Karpas-422 (cell line): Measurements from ENCODE around the gene MOV10L1. TPM values are rescaled to one million over a fixed set of nuclear protein-coding genes. Genes with fewer than 3 reads are reported as not detected.

ENCODE experiments used
- DNase-seq: peaks from one replicate; pipeline ENCODE4 v3.0.0-alpha.2; 2015
- H2AFZ ChIP-seq: fragments of 200-600 bp; sonication (generic); 2 replicates; pipeline ENCODE4 v1.6.1; 2014; ENCODE audit warnings: antibody characterized with exemption, low read length, mixed read lengths
- H3K27ac ChIP-seq: fragments of 200-600 bp; sonication (generic); 2 replicates; pipeline ENCODE4 v1.5.1; 2014; ENCODE audit warnings: mild to moderate bottlenecking, low read length, moderate library complexity
- H3K27me3 ChIP-seq: fragments of 200-600 bp; sonication (generic); 2 replicates; pipeline ENCODE4 v1.6.1; 2014; ENCODE audit warnings: low read length, mixed read lengths
- H3K36me3 ChIP-seq: fragments of 200-600 bp; sonication (generic); 2 replicates; pipeline ENCODE4 v1.6.1; 2014; ENCODE audit warnings: low read length, mixed read lengths; ENCODE audit not compliant: insufficient read depth
- H3K4me1 ChIP-seq: fragments of 200-600 bp; sonication (generic); 2 replicates; pipeline ENCODE4 v1.6.1; 2014; ENCODE audit warnings: mild to moderate bottlenecking, low read length, mixed read lengths
- H3K4me2 ChIP-seq: fragments of 200-600 bp; sonication (generic); 2 replicates; pipeline ENCODE4 v1.6.1; 2014; ENCODE audit warnings: low read length, low read depth, mild to moderate bottlenecking; ENCODE audit not compliant: poor library complexity, severe bottlenecking
- H3K4me3 ChIP-seq: fragments of 200-600 bp; sonication (generic); 2 replicates; pipeline ENCODE4 v1.5.1; 2014; ENCODE audit warnings: mild to moderate bottlenecking, antibody characterized with exemption, low read length, mixed read lengths
- H3K79me2 ChIP-seq: fragments of 200-600 bp; sonication (generic); 2 replicates; pipeline ENCODE4 v1.6.1; 2014; ENCODE audit warnings: mild to moderate bottlenecking, low read length, mixed read lengths
- H3K9ac ChIP-seq: fragments of 200-600 bp; sonication (generic); 2 replicates; pipeline ENCODE4 v1.6.0; 2014; ENCODE audit warnings: low read length
- H3K9me2 ChIP-seq: fragments of 200-600 bp; sonication (generic), shearing (Covaris generic); replicated peaks from 2 replicates; pipeline ENCODE4 v1.6.0; 2014; ENCODE audit warnings: mild to moderate bottlenecking, low read length, moderate library complexity; ENCODE audit not compliant: insufficient read depth
- H3K9me3 ChIP-seq: fragments of 300-700, 200-600 bp; sonication (generic); 2 replicates; pipeline ENCODE4 v1.6.1; 2014; ENCODE audit warnings: low read length, mixed read lengths
- H4K20me1 ChIP-seq: fragments of 200-600 bp; sonication (generic); 2 replicates; pipeline ENCODE4 v1.6.1; 2014; ENCODE audit warnings: mild to moderate bottlenecking, antibody characterized with exemption, low read length, low read depth; ENCODE audit not compliant: insufficient read depth
- total RNA-seq: library from RNA; depleted of rRNA; stranded (reverse); fragments of >200 nt; shearing (Covaris generic); gene quantifications from 2 replicates; pipeline ENCODE4 v1.2.3, GENCODE V29; 2014; ENCODE audit warnings: low replicate concordance

The MOV10L1 gene
- total RNA-seq, 1 experiment from 2014 or later, result 2.9 TPM

DNA sequence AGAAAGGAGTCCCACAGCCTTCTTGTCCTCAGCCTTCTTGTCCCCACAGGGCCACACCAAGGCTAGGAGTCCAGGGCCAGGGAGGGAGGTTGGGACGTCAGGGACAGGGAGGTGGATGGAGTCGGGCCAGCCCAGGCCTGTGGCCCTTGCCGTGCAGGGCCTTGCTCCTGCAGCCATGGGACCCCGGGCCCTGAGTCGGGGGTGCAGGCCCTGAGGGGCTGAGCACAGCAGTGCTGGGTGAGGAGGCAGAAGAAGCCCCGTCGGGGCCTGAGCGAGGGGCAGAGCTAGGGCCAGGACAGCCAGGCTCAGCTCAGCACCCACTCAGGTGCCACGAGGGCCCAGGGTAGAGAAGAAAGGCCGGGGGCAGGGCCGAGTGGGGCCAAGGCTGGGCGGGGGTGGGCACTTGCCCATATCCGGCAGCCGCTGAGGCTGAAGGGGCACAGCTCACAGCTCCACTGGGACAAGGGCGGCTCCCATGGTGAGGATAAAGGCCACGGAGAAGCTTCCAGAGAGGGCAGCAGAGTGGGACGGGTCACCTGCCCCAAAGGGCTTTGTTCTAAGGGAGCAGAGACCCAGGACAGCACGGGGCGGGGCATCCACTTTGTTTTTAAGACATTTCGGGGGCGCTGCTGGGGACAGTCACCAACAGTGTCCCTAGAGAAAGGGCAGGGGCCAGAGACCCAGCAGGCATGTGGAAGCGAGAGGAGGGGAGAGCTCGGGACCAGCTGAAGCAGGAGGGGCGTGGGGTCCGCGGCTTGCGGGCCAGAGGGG lies 8.2 kb upstream of the MOV10L1 start:
- no peaks in the 10 kb centered on the region for H3K9me2 ChIP-seq
- DNase-seq, result no peak
- H3K9ac ChIP-seq, result no peak overlapping the region
- H3K4me2 ChIP-seq, result no peak overlapping the region
- H2AFZ ChIP-seq, result no peak overlapping the region
- no peaks in the 10 kb centered on the region; the same call in 1 of the 2 replicates for H3K9me3 ChIP-seq
- 0 out of 2 replicates have a peak, but pooled peaks cover 1% of the 10 kb centered on the region for H3K27me3 ChIP-seq
- no peak overlapping the region for H3K27ac ChIP-seq
- H3K4me1 ChIP-seq, result peaks cover 6% of the 10 kb centered on the region
- no peaks in the 10 kb centered on the region for H4K20me1 ChIP-seq
- no peak overlapping the region for H3K4me3 ChIP-seq
- no peaks in the 10 kb centered on the region for H3K36me3 ChIP-seq
- no peaks in the 10 kb centered on the region for H3K79me2 ChIP-seq

DNA sequence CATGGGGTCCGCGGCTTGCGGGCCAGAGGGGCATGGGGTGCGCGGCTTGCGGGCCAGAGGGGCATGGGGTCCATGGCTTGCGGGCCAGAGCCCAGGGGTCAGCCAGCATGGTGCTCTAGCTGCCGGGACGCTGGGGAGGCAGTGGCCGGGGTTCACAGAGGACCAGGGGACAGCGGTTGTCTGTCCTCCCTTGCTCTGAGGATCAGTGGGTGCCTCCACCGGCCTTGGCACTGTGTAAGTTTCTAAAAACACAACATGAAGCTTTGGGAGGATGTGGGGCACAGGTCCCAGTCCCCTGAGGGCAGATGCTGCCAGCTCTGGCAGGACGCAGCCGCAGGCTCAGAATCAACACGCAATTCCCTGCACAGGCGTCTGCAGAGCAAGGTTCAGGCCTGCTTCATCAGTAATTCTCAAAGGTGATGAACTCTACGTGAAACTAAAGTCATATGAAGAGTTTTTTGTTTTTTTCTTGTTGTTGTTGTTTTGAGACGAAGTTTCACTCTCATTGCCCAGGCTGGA lies 7.5 kb upstream of the MOV10L1 start:
- H3K79me2 ChIP-seq, result no peaks in the 10 kb centered on the region
- no peak overlapping the region for H3K4me3 ChIP-seq
- H3K4me2 ChIP-seq, result no peak overlapping the region
- 0 out of 2 replicates have a peak, but pooled peaks cover 2% of the 10 kb centered on the region for H3K27me3 ChIP-seq
- no peaks in the 10 kb centered on the region for H3K36me3 ChIP-seq
- H3K4me1 ChIP-seq, result no peaks in the 10 kb centered on the region
- no peaks in the 10 kb centered on the region for H3K9me2 ChIP-seq
- no peak for DNase-seq
- no peaks in the 10 kb centered on the region for H4K20me1 ChIP-seq
- no peak overlapping the region for H2AFZ ChIP-seq
- H3K27ac ChIP-seq, result no peak overlapping the region
- H3K9ac ChIP-seq, result no peak overlapping the region
- H3K9me3 ChIP-seq, result no peaks in the 10 kb centered on the region; the same call in 1 of the 2 replicates

- Histone ChIP-seq H3K27me3 (0 out of 2 replicates have a peak, but pooled peaks cover 2% of the 10 kb centered on the region), H3K4me2 (no peak overlapping the region)
These were observed 6.8 kb upstream of the MOV10L1 start for GRCh38 chr22:50082961-50083461.

DNA sequence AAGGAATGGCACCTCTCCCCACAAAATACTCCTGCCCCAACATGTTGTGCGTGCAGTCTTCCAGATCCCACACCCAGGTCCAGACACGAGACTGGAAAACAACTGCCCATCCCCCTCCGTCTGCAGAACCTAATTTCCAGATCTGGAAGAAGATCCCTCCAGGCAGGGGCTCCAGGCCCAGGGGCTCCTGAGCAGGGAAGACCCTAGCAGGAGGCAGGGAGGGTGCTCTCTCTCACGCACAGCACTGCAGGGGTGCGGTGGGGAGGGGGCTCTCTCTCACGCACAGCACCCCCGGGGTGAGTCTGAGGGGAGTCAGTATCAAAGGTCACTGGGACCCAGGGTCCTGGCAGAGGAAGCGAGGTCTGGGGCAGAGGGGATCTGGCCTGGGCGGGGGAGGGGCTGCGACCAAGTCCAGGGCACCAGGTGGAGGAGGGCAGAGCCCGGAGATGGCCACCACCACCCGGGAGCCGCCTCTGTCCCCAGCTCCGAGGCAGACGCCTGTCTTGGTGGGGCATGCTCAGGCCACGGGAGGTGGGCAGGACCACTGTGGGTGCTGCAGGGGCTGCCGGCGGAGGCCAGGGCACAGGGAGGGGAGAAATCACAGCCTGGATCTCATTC lies 6.2 kb upstream of the MOV10L1 start:
- no peak overlapping the region for H3K9ac ChIP-seq
- H3K4me1 ChIP-seq, result no peaks in the 10 kb centered on the region
- no peaks in the 10 kb centered on the region for H3K9me2 ChIP-seq
- H4K20me1 ChIP-seq, result no peaks in the 10 kb centered on the region
- no peaks in the 10 kb centered on the region for H3K36me3 ChIP-seq
- H3K4me2 ChIP-seq, result no peak overlapping the region
- no peak overlapping the region for H2AFZ ChIP-seq
- H3K27me3 ChIP-seq, result 0 out of 2 replicates have a peak, but pooled peaks cover 2% of the 10 kb centered on the region
- no peaks in the 10 kb centered on the region; the same call in 1 of the 2 replicates for H3K9me3 ChIP-seq
- H3K27ac ChIP-seq, result no peak overlapping the region
- no peak overlapping the region for H3K4me3 ChIP-seq
- no peaks in the 10 kb centered on the region for H3K79me2 ChIP-seq
- no peak for DNase-seq

More at GRCh38 chr22:50082961-50083461, 6.8 kb upstream of the MOV10L1 start:
- Histone ChIP-seq H3K4me3 (no peak overlapping the region), H2AFZ (no peak overlapping the region), H4K20me1 (no peaks in the 10 kb centered on the region), H3K27ac (no peak overlapping the region), H3K9ac (no peak overlapping the region), H3K9me2 (no peaks in the 10 kb centered on the region), H3K4me1 (no peaks in the 10 kb centered on the region), H3K9me3 (no peaks in the 10 kb centered on the region; the same call in 1 of the 2 replicates), H3K36me3 (no peaks in the 10 kb centered on the region), H3K79me2 (no peaks in the 10 kb centered on the region)
- no peak for DNase-seq

GRCh38 chr22:50084080-50084477 lies 5.7 kb upstream of the MOV10L1 start:
- Histone ChIP-seq H2AFZ (no peak overlapping the region), H3K9me2 (no peaks in the 10 kb centered on the region), H4K20me1 (no peaks in the 10 kb centered on the region), H3K9me3 (no peaks in the 10 kb centered on the region; the same call in 1 of the 2 replicates), H3K36me3 (no peaks in the 10 kb centered on the region), H3K79me2 (no peaks in the 10 kb centered on the region), H3K4me1 (no peaks in the 10 kb centered on the region), H3K27ac (no peak overlapping the region), H3K27me3 (0 out of 2 replicates have a peak, but pooled peaks cover 2% of the 10 kb centered on the region), H3K4me2 (no peak overlapping the region), H3K9ac (no peak overlapping the region), H3K4me3 (no peak overlapping the region)
- no peak for DNase-seq

DNA sequence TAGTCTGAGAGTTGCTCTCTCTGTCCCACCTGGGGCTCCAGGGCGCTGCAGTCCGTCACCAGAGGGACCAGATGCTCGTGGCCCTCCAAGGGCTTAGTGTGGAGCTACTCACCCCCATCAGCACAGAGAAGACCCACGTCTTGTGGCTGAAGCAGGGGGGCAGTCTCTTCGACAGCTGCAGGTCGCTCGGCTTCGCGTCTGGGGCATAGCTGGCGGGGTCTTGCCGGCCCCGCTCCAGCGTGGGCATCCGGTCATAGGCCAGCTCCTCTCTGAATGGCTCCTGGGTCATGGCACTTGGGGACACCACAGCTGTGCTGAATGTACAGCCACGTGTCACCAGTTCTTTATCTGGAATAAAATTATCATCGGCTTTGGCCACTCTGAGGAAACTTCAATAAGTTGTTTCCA lies 5.2 kb upstream of the MOV10L1 start:
- H4K20me1 ChIP-seq, result no peaks in the 10 kb centered on the region
- H3K27me3 ChIP-seq, result 0 out of 2 replicates have a peak, but pooled peaks cover 2% of the 10 kb centered on the region
- H3K9me2 ChIP-seq, result no peaks in the 10 kb centered on the region
- H3K4me1 ChIP-seq, result no peaks in the 10 kb centered on the region
- H3K9me3 ChIP-seq, result no peaks in the 10 kb centered on the region; the same call in 1 of the 2 replicates
- H3K4me2 ChIP-seq, result no peak overlapping the region
- no peaks in the 10 kb centered on the region for H3K36me3 ChIP-seq
- no peak overlapping the region for H3K27ac ChIP-seq
- no peaks in the 10 kb centered on the region for H3K79me2 ChIP-seq
- H2AFZ ChIP-seq, result no peak overlapping the region
- no peak for DNase-seq
- H3K9ac ChIP-seq, result no peak overlapping the region
- no peak overlapping the region for H3K4me3 ChIP-seq

- DNase-seq, result no peak
- no peak within 1 kb of the TSS for H2AFZ ChIP-seq
These were observed 4.4 kb upstream of the MOV10L1 start, which contains the start of gene MLC1 for GRCh38 chr22:50085211-50085972. MLC1 (minus strand) TSS chr22:50085426; CDS start chr22:50084902, 524 bp downstream.

More at GRCh38 chr22:50085211-50085972, 4.4 kb upstream of the MOV10L1 start, which contains the start of gene MLC1:
- Histone ChIP-seq H4K20me1 (no peaks in the 10 kb centered on the region), H3K27me3 (0 out of 2 replicates have a peak, but pooled peaks cover 2% of the 10 kb centered on the region), H3K36me3 (no peaks in the 10 kb centered on the region), H3K4me1 (no peaks in the 10 kb centered on the region), H3K9me3 (no peaks in the 10 kb centered on the region; the same call in 1 of the 2 replicates), H3K9me2 (no peaks in the 10 kb centered on the region), H3K27ac (no peak within 1 kb of the TSS), H3K79me2 (no peaks in the 10 kb centered on the region), H3K9ac (no peak within 1 kb of the TSS), H3K4me3 (no peak within 1 kb of the TSS), H3K4me2 (no peak within 1 kb of the TSS)
